ENCODE data around the gene ZCCHC8.
"Not testable (repeated sequence)": the region's sequence is repeated elsewhere in the genome, so short reads cannot be mapped to it uniquely, and the experiment has no call there.

ZCCHC8 gene

GRCh38 chr12:122470576-122470975 lies 30.2 kb downstream of the ZCCHC8 start:
- DNase-seq, result not testable (repeated sequence)

GRCh38 chr12:122469856-122470255 lies 30.9 kb downstream of the ZCCHC8 start:
- DNase-seq, result not testable (repeated sequence)

- DNase-seq, result no peak
Measured at GRCh38 chr12:122467983-122468382, 32.7 kb downstream of the ZCCHC8 start.

GRCh38 chr12:122464317-122465042 lies 36.3 kb downstream of the ZCCHC8 start:
- peak; percentile 94 for DNase-seq

- DNase-seq, result no peak
Measured at GRCh38 chr12:122460641-122461040, 40.1 kb downstream of the ZCCHC8 start.

GRCh38 chr12:122460061-122460460 lies 40.7 kb downstream of the ZCCHC8 start:
- DNase-seq, result no peak

GRCh38 chr12:122459211-122459610 lies 41.5 kb downstream of the ZCCHC8 start:
- DNase-seq, result no peak

GRCh38 chr12:122458105-122459035 lies 42.4 kb downstream of the ZCCHC8 start:
- DNase-seq, result no peak

- no peak for DNase-seq
Measured at GRCh38 chr12:122457627-122458026, 43.1 kb downstream of the ZCCHC8 start.

- no peak for DNase-seq
Measured at GRCh38 chr12:122454739-122455138, 46.0 kb downstream of the ZCCHC8 start.

GRCh38 chr12:122454250-122454721 lies 46.4 kb downstream of the ZCCHC8 start:
- no peak for DNase-seq

- no peak for DNase-seq
Measured at GRCh38 chr12:122452701-122453285, 47.9 kb downstream of the ZCCHC8 start.

- DNase-seq, result peak; percentile 87
Measured at GRCh38 chr12:122449317-122449716, 51.4 kb downstream of the ZCCHC8 start.

- not testable (repeated sequence) for DNase-seq
Measured at GRCh38 chr12:122447825-122448224, 52.9 kb downstream of the ZCCHC8 start.

GRCh38 chr12:122446390-122446789 lies 54.3 kb downstream of the ZCCHC8 start:
- DNase-seq, result not testable (repeated sequence)

- not testable (repeated sequence) for DNase-seq
Measured at GRCh38 chr12:122444071-122444470, 56.7 kb downstream of the ZCCHC8 start.

GRCh38 chr12:122438822-122439221 lies 61.9 kb downstream of the ZCCHC8 start:
- not testable (repeated sequence) for DNase-seq

- peak; percentile 84 for DNase-seq
Measured at GRCh38 chr12:122437656-122438121, 63.0 kb downstream of the ZCCHC8 start.

GRCh38 chr12:122435186-122435585 lies 65.5 kb downstream of the ZCCHC8 start:
- no peak for DNase-seq

GRCh38 chr12:122429043-122429442 lies 71.7 kb downstream of the ZCCHC8 start:
- DNase-seq, result not testable (repeated sequence)

- DNase-seq, result no peak
Measured at GRCh38 chr12:122427403-122427802, 73.3 kb downstream of the ZCCHC8 start.

GRCh38 chr12:122423258-122424165 lies 77.2 kb downstream of the ZCCHC8 start:
- peak; percentile 46 for DNase-seq
